ENCODE measurements around the gene SLC16A14. TPM values are rescaled to one million over a fixed set of nuclear protein-coding genes. Genes with fewer than 3 reads are reported as not detected.

SLC16A14 gene, protein sequence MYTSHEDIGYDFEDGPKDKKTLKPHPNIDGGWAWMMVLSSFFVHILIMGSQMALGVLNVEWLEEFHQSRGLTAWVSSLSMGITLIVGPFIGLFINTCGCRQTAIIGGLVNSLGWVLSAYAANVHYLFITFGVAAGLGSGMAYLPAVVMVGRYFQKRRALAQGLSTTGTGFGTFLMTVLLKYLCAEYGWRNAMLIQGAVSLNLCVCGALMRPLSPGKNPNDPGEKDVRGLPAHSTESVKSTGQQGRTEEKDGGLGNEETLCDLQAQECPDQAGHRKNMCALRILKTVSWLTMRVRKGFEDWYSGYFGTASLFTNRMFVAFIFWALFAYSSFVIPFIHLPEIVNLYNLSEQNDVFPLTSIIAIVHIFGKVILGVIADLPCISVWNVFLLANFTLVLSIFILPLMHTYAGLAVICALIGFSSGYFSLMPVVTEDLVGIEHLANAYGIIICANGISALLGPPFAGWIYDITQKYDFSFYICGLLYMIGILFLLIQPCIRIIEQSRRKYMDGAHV
- 0.39 and 1.2 TPM in 2 replicates for total RNA-seq

DNA sequence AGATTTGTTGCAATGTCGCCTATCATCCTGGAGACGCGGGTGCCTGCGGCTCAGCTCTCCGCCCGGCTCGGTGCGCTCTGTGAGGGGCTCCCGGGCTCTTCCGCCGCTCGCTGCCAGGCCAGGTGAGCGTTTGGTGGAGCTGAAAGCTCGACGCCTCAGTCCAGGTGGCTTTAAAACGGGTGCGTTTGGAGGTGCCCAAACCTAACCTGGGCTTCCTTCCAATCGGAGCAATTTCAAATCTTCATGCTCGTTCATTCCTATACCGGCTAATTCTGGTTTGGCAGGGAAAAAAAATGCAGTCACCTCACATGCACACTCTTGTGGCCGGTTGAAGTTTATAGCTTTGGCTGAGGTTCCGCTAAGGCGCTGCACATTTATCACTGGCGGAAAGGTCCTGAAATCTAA lies at the start of gene SLC16A14:
TSS of gene SLC16A14 (minus strand) at position 274 of the 405 bp plus-strand sequence. CDS start 9,572 bp downstream, outside the sequence.

Other genes starting within 250 kb of the SLC16A14 start
- gene TRIP12, start 146.9 kb downstream of the SLC16A14 start, total RNA-seq = 89.2 and 99.3 TPM in 2 replicates
- gene FBXO36, start 146.4 kb downstream of the SLC16A14 start, total RNA-seq = 4.3 and 9.1 TPM in 2 replicates
- gene SP110, start 151.1 kb upstream of the SLC16A14 start, total RNA-seq = 8.1 and 10.5 TPM in 2 replicates
- 0.39 TPM in 1 of 2 replicates, not detected in the other for gene SP140, start 156.8 kb upstream of the SLC16A14 start, total RNA-seq

Data from epithelial cell of alveolus of lung (primary cell).